ENCODE measurements around the gene TTC29.
"Not testable (repeated sequence)": the region's sequence is repeated elsewhere in the genome, so short reads cannot be mapped to it uniquely, and the experiment has no call there.

Gene TTC29

GRCh38 chr4:146674829-146675570, 270.7 kb downstream of the TTC29 start:
- DNase-seq, result no peak

GRCh38 chr4:146663968-146664311, 281.7 kb downstream of the TTC29 start:
- not testable (repeated sequence) for DNase-seq

GRCh38 chr4:146661367-146661766, 284.3 kb downstream of the TTC29 start:
- DNase-seq, result no peak

All from suppressor macrophage (primary cell).